Measurements from ENCODE around the gene GPC3. TPM values are rescaled to one million over a fixed set of nuclear protein-coding genes. Genes with fewer than 3 reads are reported as not detected.

Gene GPC3
- total RNA-seq: 100 to 1,000 TPM in 1 of 6 donors, 10 to 100 TPM in 4, 1 to 10 TPM in 1; 9.4 to 111 (median 57.6) TPM

- Histone ChIP-seq H3K27me3 (peaks cover 0 to 5% (median 0%) of the 10 kb centered on the region in 4 donors), H3K9me3 (no peaks in the 10 kb centered on the region), H3K36me3 (no peaks in the 10 kb centered on the region), H3K4me3 (peak within 1 kb of the TSS in 3 of 4 donors; percentile 41 to 46 (median 43)), H3K27ac (peak within 1 kb of the TSS in 1 of 4 donors; percentile 30), H3K4me1 (peaks cover 0 to 6% (median 1%) of the 10 kb centered on the region in 4 donors)
- TF ChIP-seq POLR2AphosphoS5 (IDR thresholded peaks at IDR 0.05) (no peak), EP300 (IDR thresholded peaks at IDR 0.05) (no peak), POLR2A (IDR thresholded peaks at IDR 0.05) (no peak), CTCF (IDR thresholded peaks at IDR 0.05) (no peak)
- DNase-seq (peak in 1 of 2 donors; percentile 87), ATAC-seq (ENCODE audit: low FRiP score in 2 of 2) (peak; percentile 39 to 85)
- WGBS, 2 donors: 0 to 64% methylated on average over 5 to 50 of the region's 90 CpGs
These were observed at the start of gene GPC3 for GRCh38 chrX:133985164-133985966. Gene GPC3 (minus strand): TSS chrX:133985594.

- no peaks in the 10 kb centered on the region for H3K27me3 ChIP-seq
- H3K27ac ChIP-seq: no peak overlapping the region
- no peaks in the 10 kb centered on the region for H3K9me3 ChIP-seq
- H3K4me3 ChIP-seq: no peak overlapping the region
- no peaks in the 10 kb centered on the region for H3K4me1 ChIP-seq
- no peaks in the 10 kb centered on the region for H3K36me3 ChIP-seq
- ATAC-seq (ENCODE audit: low FRiP score in 2 of 2) (no peak), DNase-seq (no peak)
- TF ChIP-seq POLR2AphosphoS5 (IDR thresholded peaks at IDR 0.05): no peak
- TF ChIP-seq POLR2A (IDR thresholded peaks at IDR 0.05): no peak
- no peak for TF ChIP-seq EP300 (IDR thresholded peaks at IDR 0.05)
- no peak for TF ChIP-seq CTCF (IDR thresholded peaks at IDR 0.05)
These were observed 47.0 kb upstream of the GPC3 start for GRCh38 chrX:134032441-134032840.

GRCh38 chrX:134026565-134027311 is 41.3 kb upstream of the GPC3 start:
- ATAC-seq (ENCODE audit: low FRiP score in 2 of 2) (peak in 1 of 2 donors; percentile 72), DNase-seq (peak in 1 of 2 donors; percentile 28)
- no peak overlapping the region for H3K27ac ChIP-seq
- H3K9me3 ChIP-seq: no peaks in the 10 kb centered on the region
- H3K4me3 ChIP-seq: peak overlapping the region in 1 of 4 donors; percentile 9
- H3K27me3 ChIP-seq: no peaks in the 10 kb centered on the region
- WGBS, 2 donors: 25 to 33% methylated on average over 15 of the region's 15 CpGs
- peaks cover 0 to 5% (median 0%) of the 10 kb centered on the region in 4 donors for H3K4me1 ChIP-seq
- TF ChIP-seq POLR2AphosphoS5 (IDR thresholded peaks at IDR 0.05) (no peak), CTCF (IDR thresholded peaks at IDR 0.05) (peak in 3 of 6 experiments; percentile 14 to 49 (median 30))
- no peaks in the 10 kb centered on the region for H3K36me3 ChIP-seq

GRCh38 chrX:134025986-134026545 is 40.7 kb upstream of the GPC3 start:
- no peak overlapping the region for H3K27ac ChIP-seq
- DNase-seq: no peak
- 47 to 70% methylated on average over 5 of the region's 5 CpGs for WGBS, 2 donors
- ATAC-seq (ENCODE audit: low FRiP score in 2 of 2): no peak
- no peak for TF ChIP-seq POLR2AphosphoS5 (IDR thresholded peaks at IDR 0.05)
- TF ChIP-seq CTCF (IDR thresholded peaks at IDR 0.05): no peak
- TF ChIP-seq POLR2A (IDR thresholded peaks at IDR 0.05): no peak
- no peak for TF ChIP-seq EP300 (IDR thresholded peaks at IDR 0.05)
- H3K27me3 ChIP-seq: no peaks in the 10 kb centered on the region
- peak overlapping the region in 1 of 4 donors; percentile 9 for H3K4me3 ChIP-seq
- no peaks in the 10 kb centered on the region for H3K9me3 ChIP-seq
- peaks cover 0 to 5% (median 0%) of the 10 kb centered on the region in 4 donors for H3K4me1 ChIP-seq
- no peaks in the 10 kb centered on the region for H3K36me3 ChIP-seq
